Osteoblast (primary cell): ENCODE measurements around the gene PPP1R3G. TPM values are rescaled to one million over a fixed set of nuclear protein-coding genes. Genes with fewer than 3 reads are reported as not detected.

ENCODE experiments used
- DNase-seq: peaks from one replicate; pipeline ENCODE4 v3.0.0; 2011; ENCODE audit warnings: low spot score, mixed read lengths; ENCODE audit not compliant: insufficient read length; ENCODE audit errors: missing footprints
- H2AFZ ChIP-seq: 2 replicates; pipeline ENCODE4 v1.6.0; 2011; ENCODE audit warnings: mild to moderate bottlenecking, low read length
- H3K27ac ChIP-seq: 2 replicates; pipeline ENCODE4 v1.5.1; 2011; ENCODE audit warnings: mild to moderate bottlenecking, low read depth, low read length, moderate library complexity
- H3K27me3 ChIP-seq: 2 replicates; pipeline ENCODE4 v1.6.0; 2012; ENCODE audit warnings: mild to moderate bottlenecking, control low read depth, inconsistent platforms, low read length, moderate library complexity; ENCODE audit not compliant: insufficient read depth
- H3K36me3 ChIP-seq: 2 replicates; pipeline ENCODE4 v1.5.1; 2011; ENCODE audit warnings: mild to moderate bottlenecking, low read length, control low read depth, moderate library complexity; ENCODE audit not compliant: insufficient read depth
- H3K4me1 ChIP-seq: 2 replicates; pipeline ENCODE4 v1.5.1; 2011; ENCODE audit warnings: mild to moderate bottlenecking, low read length, control low read depth, moderate library complexity; ENCODE audit not compliant: insufficient read depth
- H3K4me2 ChIP-seq: 2 replicates; pipeline ENCODE4 v1.6.0; 2011; ENCODE audit warnings: mild to moderate bottlenecking, low read length; ENCODE audit not compliant: insufficient read depth
- H3K4me3 ChIP-seq: fragments of 200-600 bp; sonication (generic); 3 replicates; pipeline ENCODE4 v1.5.1; 2012; ENCODE audit warnings: mild to moderate bottlenecking, low read length, inconsistent platforms; ENCODE audit not compliant: insufficient read depth
- H3K79me2 ChIP-seq: 2 replicates; pipeline ENCODE4 v1.6.0; 2012; ENCODE audit warnings: mild to moderate bottlenecking, low read length, control low read depth, inconsistent platforms; ENCODE audit not compliant: insufficient read depth
- H3K9me3 ChIP-seq: 2 replicates; pipeline ENCODE4 v1.5.1; 2011; ENCODE audit warnings: low read depth, low read length, control low read depth
- H4K20me1 ChIP-seq: 2 replicates; pipeline ENCODE4 v1.6.0; 2012; ENCODE audit warnings: mild to moderate bottlenecking, low read length, control low read depth; ENCODE audit not compliant: insufficient read depth
- CTCF ChIP-seq: IDR thresholded peaks from 2 replicates; pipeline ENCODE4 v1.5.1; 2011; ENCODE audit warnings: mild to moderate bottlenecking, low read depth, low read length, moderate library complexity; ENCODE audit errors: extremely low read depth
- total RNA-seq: library from RNA; depleted of rRNA; stranded (reverse); fragments of >200 nt; gene quantifications from 2 replicates; pipeline ENCODE4 v1.2.3, GENCODE V29; 2012

The PPP1R3G gene
- total RNA-seq, 1 donor = 3.3 TPM

- Histone ChIP-seq H3K4me3 (no peak overlapping the region), H4K20me1 (no peaks in the 10 kb centered on the region), H3K27me3 (no peaks in the 10 kb centered on the region), H3K27ac (no peak overlapping the region), H3K4me1 (no peaks in the 10 kb centered on the region), H3K79me2 (no peaks in the 10 kb centered on the region), H2AFZ (no peak overlapping the region), H3K36me3 (no peaks in the 10 kb centered on the region), H3K4me2 (no peak overlapping the region), H3K9me3 (no peaks in the 10 kb centered on the region)
- no peak for DNase-seq
- TF ChIP-seq CTCF = no peak
These were observed 24.0 kb upstream of the PPP1R3G start for GRCh38 chr6:5061152-5061551.

- no peaks in the 10 kb centered on the region for H4K20me1 ChIP-seq
- H2AFZ ChIP-seq = no peak overlapping the region
- DNase-seq = no peak
- H3K27me3 ChIP-seq = no peaks in the 10 kb centered on the region
- no peak overlapping the region for H3K4me2 ChIP-seq
- no peak overlapping the region for H3K27ac ChIP-seq
- TF ChIP-seq CTCF = no peak
- H3K4me3 ChIP-seq = no peak overlapping the region
- H3K4me1 ChIP-seq = no peaks in the 10 kb centered on the region
- no peaks in the 10 kb centered on the region for H3K36me3 ChIP-seq
- no peaks in the 10 kb centered on the region for H3K79me2 ChIP-seq
- H3K9me3 ChIP-seq = no peaks in the 10 kb centered on the region
These were observed 21.5 kb upstream of the PPP1R3G start for GRCh38 chr6:5063617-5064016.

GRCh38 chr6:5066456-5067093 lies 18.6 kb upstream of the PPP1R3G start:
- H3K27ac ChIP-seq = no peak overlapping the region
- no peak overlapping the region for H3K4me3 ChIP-seq
- H3K79me2 ChIP-seq = no peaks in the 10 kb centered on the region
- no peaks in the 10 kb centered on the region for H3K4me1 ChIP-seq
- no peaks in the 10 kb centered on the region for H3K27me3 ChIP-seq
- no peak overlapping the region for H2AFZ ChIP-seq
- H3K36me3 ChIP-seq = no peaks in the 10 kb centered on the region
- no peak for TF ChIP-seq CTCF
- no peak overlapping the region for H3K4me2 ChIP-seq
- DNase-seq = no peak
- H3K9me3 ChIP-seq = no peaks in the 10 kb centered on the region
- no peaks in the 10 kb centered on the region for H4K20me1 ChIP-seq

- no peak overlapping the region for H3K4me3 ChIP-seq
- TF ChIP-seq CTCF = no peak
- no peaks in the 10 kb centered on the region for H3K27me3 ChIP-seq
- H3K4me2 ChIP-seq = no peak overlapping the region
- no peak for DNase-seq
- H3K4me1 ChIP-seq = no peaks in the 10 kb centered on the region
- H3K79me2 ChIP-seq = no peaks in the 10 kb centered on the region
- H3K9me3 ChIP-seq = no peaks in the 10 kb centered on the region
- H3K36me3 ChIP-seq = no peaks in the 10 kb centered on the region
- no peak overlapping the region for H3K27ac ChIP-seq
- no peak overlapping the region for H2AFZ ChIP-seq
- no peaks in the 10 kb centered on the region for H4K20me1 ChIP-seq
These were observed 17.8 kb upstream of the PPP1R3G start for GRCh38 chr6:5067305-5067704.
